C4-2B (cell line): Measurements from ENCODE around the gene RBM14.

Source experiments
- H3K27ac ChIP-seq: fragments of 450-650 bp; 2 replicates; pipeline ENCODE4 v1.5.1; 2017
- CTCF ChIP-seq: fragments of 450-650 bp; conservative IDR thresholded peaks from 2 replicates; pipeline ENCODE4 v1.5.1; 2017; ENCODE audit warnings: mild to moderate bottlenecking
- ZFX ChIP-seq: fragments of 450-650 bp; IDR thresholded peaks from 2 replicates; pipeline ENCODE4 v1.6.1; 2017

Gene RBM14

GRCh38 chr11:66639066-66639813, 22.8 kb downstream of the RBM14 start:
- H3K27ac ChIP-seq: peak overlapping the region; percentile 94
- TF ChIP-seq CTCF (no peak), ZFX (no peak)

GRCh38 chr11:66639814-66640340, 23.4 kb downstream of the RBM14 start:
- H3K27ac ChIP-seq: peak overlapping the region; percentile 94

GRCh38 chr11:66641834-66642233, 25.4 kb downstream of the RBM14 start:
- H3K27ac ChIP-seq: no peak overlapping the region
- no peak for TF ChIP-seq CTCF
- no peak for TF ChIP-seq ZFX

- TF ChIP-seq CTCF: no peak
- TF ChIP-seq ZFX: no peak
These were observed 27.5 kb downstream of the RBM14 start for GRCh38 chr11:66643745-66644437.

GRCh38 chr11:66646828-66647227, 30.4 kb downstream of the RBM14 start:
- H3K27ac ChIP-seq: no peak overlapping the region
- TF ChIP-seq ZFX: no peak
- no peak for TF ChIP-seq CTCF

More at GRCh38 chr11:66643745-66644437, 27.5 kb downstream of the RBM14 start:
- H3K27ac ChIP-seq: no peak overlapping the region

- no peak overlapping the region for H3K27ac ChIP-seq
- no peak for TF ChIP-seq CTCF
- TF ChIP-seq ZFX: no peak
These were observed 33.5 kb downstream of the RBM14 start for GRCh38 chr11:66649903-66650302.

- TF ChIP-seq CTCF (no peak), ZFX (no peak)
- H3K27ac ChIP-seq: no peak overlapping the region
These were observed 34.6 kb downstream of the RBM14 start for GRCh38 chr11:66651016-66651415.
